Left renal cortex interstitium (tissue), 4 donors: ENCODE data around the gene HOXD9. TPM values are rescaled to one million over a fixed set of nuclear protein-coding genes. Genes with fewer than 3 reads are reported as not detected.

ENCODE experiments used
- DNase-seq, 4 donors: peaks; one replicate each; pipeline ENCODE4 v3.0.0-alpha.2; 2013; ENCODE audit warnings: low read depth in 4 of 4, low spot score in 2 of 4, missing footprints in 1 of 4
- polyA plus RNA-seq, 4 donors: library from polyadenylated mRNA; unstranded; fragments of 120-200 nt; gene quantifications; one replicate each; pipeline ENCODE4 v1.2.1, GENCODE V29; 2013; ENCODE audit not compliant: insufficient read length in 4 of 4

The HOXD9 gene
- polyA plus RNA-seq, 4 donors = 58.5 to 104 (median 89.0) TPM

GRCh38 chr2:176150584-176151441, 28.3 kb downstream of the HOXD9 start:
- no peak for DNase-seq

- DNase-seq = peak in 1 of 4 donors; percentile 49
These were observed 29.1 kb downstream of the HOXD9 start, which contains the start of gene HOXD4 for GRCh38 chr2:176151442-176152287. TSS of gene HOXD4 (plus strand) at chr2:176151550. CDS start at chr2:176151634, 84 bp downstream.

DNA sequence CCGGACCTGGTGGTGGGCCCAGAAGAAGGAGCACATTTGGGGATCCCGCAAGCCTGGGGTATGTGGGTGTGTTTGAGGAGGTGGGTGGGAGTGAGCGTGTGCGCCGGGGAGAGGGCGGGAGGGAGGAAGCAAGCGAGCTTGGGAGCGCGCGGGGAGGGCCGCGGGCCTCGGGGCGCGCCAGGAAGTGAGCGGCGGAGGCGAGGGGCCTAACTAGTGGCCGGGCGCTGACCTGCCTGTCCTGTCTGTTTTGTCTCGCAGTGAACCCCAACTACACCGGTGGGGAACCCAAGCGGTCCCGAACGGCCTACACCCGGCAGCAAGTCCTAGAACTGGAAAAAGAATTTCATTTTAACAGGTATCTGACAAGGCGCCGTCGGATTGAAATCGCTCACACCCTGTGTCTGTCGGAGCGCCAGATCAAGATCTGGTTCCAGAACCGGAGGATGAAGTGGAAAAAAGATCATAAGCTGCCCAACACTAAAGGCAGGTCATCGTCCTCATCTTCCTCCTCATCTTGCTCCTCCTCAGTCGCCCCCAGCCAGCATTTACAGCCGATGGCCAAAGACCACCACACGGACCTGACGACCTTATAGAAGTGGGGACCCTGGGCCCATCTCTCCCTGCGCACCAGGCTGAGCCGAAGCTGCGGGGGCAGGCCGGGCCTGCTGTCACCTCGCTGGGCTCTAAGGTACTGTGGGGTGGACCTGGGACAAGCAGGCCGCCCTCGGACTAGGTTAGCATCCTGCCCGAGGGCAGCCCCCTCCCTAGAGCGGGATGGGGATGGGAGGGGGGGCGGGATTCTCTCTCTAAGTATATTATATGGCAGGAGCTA, 30.0 kb downstream of the HOXD9 start:
- DNase-seq = no peak

DNA sequence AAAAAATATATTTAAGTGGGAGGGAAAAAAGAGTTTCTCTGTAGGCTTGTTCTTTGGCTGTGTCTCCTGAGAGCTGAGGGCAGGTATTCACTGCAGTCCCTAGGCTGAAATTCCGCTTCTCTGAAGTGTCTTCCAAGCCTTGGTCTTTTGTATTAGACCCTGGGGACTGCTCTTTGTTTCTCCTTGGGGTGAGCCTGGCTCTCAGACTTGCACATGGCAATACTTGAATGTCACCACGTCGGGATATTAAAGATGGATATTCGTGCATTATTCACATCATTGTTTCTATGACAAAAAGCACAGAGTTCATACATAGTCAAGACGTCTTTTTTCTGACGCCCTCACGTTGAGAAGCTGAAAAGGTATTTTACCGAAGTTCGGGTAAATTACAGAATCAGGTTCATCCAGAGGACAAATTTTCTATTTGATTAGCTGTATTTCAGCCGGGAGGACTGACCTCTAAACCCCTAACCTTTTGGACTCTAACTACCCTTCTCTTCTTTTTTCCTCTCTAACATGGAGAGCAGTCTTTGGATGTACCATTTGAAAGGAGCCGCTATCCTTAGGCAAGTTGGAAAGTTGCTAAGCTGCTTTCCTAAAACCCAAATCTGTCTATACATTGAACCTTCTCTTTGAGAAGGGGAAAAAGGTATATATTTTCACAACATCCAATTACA, 32.2 kb downstream of the HOXD9 start:
- no peak for DNase-seq

GRCh38 chr2:176155356-176156044, 33.0 kb downstream of the HOXD9 start:
- no peak for DNase-seq

- DNase-seq = no peak
These were observed 33.8 kb downstream of the HOXD9 start for GRCh38 chr2:176156301-176156806.

DNA sequence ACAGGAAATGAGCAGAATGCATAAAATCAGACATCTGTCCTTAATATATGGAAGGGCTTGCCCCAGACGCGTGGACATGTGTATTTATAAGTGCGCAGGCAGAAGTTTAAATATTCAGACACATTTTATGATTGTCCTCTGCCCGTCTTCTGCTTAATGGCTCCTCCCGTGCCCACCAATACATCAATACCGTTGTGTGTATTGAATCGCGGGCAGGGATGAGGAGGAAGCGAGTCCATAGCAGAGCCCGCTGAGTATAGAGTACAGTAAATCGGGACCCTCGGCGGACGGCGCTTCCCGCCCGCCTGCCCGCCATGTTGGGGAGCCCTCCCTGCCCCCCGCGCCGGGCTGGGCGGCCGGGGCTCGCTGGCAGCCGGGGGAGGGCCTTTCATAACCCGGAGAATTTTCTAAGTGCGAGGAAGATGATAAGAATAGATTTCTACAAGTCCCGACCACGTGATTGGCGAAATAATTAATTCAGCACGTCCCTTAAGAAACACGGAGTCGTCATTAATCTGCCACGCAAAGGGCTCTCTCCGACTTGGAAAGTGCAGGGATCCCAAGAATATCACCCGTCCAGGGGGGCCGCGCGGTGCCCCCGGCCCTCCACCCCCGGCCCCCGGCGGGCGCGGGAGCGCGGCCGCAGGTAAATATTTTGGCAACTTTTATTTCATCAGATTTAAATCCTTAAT, 34.4 kb downstream of the HOXD9 start, which contains the start of gene HOXD3:
Gene HOXD3 (plus strand): TSS at position 501 of the 692 bp plus-strand sequence. CDS start 11,808 bp downstream, outside the sequence.
- peak in 2 of 4 donors; percentile 59 to 79 for DNase-seq

DNA sequence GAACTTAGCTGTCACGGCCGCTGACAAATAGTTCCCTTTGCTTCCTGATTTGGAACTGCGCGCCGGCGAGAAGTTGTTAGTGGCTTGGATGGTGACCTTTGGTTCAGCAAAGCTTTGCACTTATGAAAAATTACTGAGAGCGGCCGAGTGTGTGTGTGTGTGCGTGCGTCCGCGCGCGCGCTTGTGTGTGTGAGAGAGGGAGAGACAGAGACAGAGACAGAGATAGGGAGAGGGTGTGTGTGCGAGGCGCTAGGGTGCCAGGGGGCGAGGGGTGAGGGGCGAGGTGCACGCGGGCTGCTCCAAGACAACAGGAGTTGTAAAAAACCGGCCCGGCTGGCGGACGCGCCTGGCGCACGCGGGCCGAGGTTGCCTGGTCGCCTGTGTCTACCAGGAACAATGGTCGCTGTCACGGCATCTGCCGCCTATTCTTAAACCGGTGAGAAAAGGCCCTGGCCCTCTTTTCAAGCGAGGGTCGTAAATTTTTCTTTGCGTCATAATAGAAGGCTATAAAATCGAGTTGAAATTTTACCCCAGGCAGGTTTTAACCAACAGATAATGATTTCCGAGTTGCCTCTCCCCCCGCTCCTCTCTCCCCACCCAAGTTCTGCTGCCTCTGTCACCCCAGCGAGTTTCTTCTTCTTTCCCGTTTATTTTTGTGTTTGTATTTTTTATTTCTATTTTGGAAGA, 35.1 kb downstream of the HOXD9 start:
- peak in 2 of 4 donors; percentile 60 to 80 for DNase-seq

DNA sequence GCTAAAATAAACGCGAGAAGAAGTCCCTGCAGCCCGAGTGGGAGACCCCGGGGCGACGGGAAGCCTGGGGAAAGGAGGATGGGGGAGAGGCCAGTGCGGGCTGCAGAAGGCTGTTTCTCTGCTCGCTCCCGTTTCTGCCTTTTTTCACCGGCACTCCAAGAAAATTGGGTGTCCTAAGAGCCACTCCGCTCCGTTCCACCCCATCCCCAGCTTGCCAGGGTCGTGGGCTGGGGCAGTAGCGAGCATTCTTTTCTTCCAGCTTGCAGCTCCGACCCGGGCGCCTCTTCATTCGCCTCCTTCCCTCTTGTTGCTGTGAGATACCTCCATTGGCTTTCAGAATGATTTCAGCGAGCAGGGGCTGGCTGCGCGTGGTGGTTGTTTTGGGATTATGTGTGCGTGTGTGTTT, 35.7 kb downstream of the HOXD9 start:
- DNase-seq = peak in 1 of 4 donors; percentile 56

DNA sequence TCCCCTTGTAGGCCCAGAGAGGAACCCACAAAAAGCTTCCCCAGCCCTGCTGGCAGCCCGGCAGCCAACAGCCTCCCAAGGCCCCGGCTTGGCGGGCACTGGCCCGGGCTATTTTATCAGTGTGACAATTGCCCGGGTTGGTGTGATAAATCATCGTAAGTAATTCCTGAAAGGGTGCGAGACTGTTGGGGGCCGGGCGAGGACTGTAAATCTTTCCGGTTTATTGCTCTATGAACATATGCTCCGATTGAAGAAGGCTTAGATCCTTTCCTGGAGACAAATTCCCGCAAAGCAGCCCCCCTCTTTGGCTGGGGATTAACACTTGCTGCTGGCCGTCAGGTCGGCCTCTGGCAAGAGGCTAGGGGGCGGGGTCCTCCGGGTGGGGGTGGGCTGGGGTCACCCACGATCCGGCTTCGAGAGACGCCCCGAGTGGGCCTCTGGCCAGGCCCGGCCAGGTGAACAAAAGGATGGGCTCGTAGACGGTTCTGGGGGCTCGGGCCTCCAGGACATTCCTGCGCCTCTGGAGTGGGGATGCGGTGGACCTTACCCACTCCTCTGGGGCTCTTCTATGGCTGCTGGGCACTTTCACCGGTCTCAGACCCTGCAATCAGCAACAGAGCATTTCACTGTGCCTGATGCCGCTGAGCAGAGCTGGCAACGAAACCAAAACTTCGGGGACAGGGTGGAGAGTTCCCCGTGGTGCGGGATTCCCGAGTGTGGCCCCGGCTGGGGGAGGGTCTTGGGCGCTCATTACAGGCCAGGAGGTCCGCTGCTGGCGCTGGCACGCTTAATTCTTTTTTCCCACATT, 36.5 kb downstream of the HOXD9 start:
- DNase-seq = peak in 2 of 4 donors; percentile 61 to 62

DNA sequence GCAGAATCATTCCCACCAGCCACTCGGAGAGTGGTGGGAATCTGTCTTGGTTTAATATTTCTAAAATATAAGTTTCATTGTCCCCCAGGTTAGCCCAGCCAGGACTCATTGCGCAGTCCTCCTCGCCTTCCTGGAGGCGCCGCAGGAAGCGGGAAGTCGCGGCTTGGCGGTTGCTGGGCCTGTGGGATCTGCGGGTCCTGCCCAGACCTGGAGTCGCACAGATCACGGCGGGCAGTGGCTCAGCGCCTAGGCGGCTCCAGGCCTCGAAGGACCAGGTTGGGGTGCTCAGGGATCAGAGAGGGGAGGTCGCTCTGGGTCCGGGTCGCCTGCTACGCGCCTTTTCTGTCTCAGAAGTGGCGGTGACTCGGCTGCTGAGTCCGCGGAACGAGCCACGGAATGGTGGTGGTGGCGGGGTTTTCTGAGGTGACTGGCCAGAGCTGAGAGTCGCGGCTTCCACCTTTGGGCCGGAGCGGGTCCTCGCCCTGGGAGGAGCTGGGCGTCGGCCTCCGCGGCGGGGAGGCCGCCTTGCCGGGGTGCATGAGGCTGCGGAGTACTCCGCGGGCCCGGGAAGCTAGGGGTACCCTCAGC, 37.2 kb downstream of the HOXD9 start:
- DNase-seq = no peak

GRCh38 chr2:176160251-176160985, 37.9 kb downstream of the HOXD9 start:
- peak in 2 of 4 donors; percentile 56 to 59 for DNase-seq

DNA sequence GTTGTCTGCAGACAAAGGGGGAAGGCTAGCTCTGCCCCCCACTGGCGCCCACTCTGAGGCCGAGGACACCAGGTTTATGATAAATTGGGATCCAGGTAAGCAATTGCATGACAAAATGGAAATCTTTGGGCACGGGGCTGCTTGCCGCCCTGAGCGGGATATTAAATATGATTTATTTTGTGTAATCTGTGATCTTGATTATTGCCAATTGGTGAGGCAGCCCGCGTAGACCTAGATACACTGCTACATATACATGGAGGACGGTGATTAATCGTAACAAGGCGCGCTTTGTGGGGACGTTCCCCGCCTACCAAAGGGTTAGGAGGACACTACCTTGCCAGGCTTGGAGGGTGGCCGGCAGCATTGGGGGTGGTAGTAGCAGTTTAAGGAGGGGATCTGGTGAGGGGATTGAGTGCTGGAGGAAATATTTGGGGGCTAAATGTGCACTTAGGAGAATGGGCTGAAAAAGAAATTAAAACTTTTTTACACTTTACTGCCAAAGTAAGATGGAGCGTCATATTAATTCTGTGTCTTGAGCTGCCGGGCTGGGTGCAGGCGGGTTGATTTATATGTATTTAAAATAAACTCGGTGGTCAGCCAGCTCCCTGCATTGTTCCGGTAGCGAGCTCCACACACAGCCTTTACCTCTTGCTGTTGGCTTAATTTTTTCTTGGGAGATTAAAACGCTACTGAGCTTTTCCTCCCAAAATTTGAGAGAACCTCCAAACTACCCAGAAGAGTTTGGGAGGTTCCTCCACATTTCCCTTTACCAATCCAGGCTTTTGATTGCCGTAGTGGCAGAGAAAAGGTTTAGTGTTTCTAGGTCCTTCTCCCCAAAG, 38.7 kb downstream of the HOXD9 start:
- DNase-seq = peak in 2 of 4 donors; percentile 37 to 59

- peak in 1 of 4 donors; percentile 69 for DNase-seq
These were observed 39.5 kb downstream of the HOXD9 start for GRCh38 chr2:176161825-176162626.
